GM18520 (cell line): ENCODE measurements around the gene C19orf44.
A peak's percentile ranks its signal among the peaks of the same experiment; 100 is the strongest.
"Not testable (repeated sequence)": the region's sequence is repeated elsewhere in the genome, so short reads cannot be mapped to it uniquely, and the experiment has no call there.

ENCODE experiments used
- ATAC-seq: cut with Tn5 transposase; IDR thresholded peaks from one replicate; pipeline ENCODE4 v1.9.1; 2021; ENCODE audit not compliant: unreplicated experiment

C19orf44 gene

DNA sequence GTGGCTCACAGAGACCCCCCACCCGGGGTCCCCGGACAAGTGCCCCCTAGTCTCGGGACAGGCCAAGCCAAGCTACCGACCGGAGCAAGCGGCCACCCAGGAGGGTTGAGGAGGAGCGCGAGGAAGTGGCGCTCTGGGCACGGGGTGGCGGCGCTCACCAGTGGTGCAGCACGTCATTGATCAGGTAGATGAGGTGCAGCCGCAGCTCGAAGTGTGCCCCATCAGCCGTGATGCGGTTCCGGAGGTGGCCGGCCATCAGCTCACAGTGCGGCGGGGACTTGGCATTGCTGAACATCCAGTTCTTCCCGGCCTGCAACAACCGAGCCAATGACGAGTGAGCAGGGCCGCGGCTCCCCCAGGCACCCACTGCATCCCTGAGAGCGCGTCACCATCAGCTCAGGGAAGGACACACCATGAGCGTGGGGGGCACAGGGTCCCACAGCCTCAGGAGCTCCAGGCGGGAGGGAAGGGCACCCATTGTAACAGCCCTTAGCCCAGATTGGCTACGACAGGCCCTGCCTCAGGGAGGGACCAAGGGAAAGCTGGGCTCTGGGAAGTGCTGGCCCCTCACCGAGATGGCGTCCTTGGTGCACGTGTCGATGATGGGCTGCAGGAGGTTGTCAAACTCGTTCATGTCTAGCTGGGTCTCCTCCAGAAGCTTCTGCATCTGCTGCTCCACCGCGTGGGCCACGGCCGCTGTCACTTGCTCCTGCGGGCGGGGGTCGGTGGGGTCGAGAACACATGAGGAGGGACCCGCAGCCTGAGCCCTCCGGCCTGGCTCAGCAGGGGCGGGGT, 36.4 kb downstream of the C19orf44 start:
- no peak for ATAC-seq

GRCh38 chr19:16535381-16535780, 39.2 kb downstream of the C19orf44 start:
- no peak for ATAC-seq

DNA sequence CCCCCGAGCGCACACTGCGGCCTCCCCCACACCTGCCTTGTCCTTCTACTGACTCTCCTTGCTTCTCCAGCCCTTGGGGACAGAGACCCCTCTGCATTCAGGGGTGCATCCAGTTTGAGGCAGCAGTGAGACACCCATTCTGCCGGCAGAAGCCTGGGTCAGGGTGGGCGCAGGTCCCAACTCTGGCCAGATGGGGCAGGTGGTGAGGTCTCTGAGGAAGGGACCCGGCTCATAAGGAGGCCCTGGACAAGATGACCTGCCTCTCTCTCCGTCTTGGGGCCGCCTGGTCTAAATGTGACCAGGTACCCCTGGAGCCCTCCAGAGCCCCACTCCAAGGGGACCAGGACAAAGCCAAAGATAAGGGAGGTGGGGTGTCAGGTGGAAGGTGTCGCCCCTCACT, 39.9 kb downstream of the C19orf44 start:
- ATAC-seq = no peak

GRCh38 chr19:16537111-16537510, 40.9 kb downstream of the C19orf44 start:
- no peak for ATAC-seq

DNA sequence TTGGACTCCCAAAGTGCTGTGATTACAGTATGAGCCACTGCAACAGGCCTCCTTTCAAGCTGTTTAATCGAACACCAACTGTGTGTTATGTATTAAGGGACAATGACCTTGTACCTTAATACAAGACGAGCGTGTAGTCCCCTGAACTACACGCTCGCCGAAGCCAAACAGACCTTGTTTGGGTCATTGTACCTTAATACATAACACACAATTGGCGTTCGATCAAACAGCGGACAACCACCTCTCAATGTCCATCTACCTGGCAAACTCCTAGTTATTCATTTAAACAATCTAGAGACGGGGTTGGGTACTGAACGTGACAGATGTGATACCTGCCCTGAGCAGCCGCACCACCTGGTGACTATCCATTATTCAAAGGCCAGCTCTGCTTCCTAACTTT, 44.8 kb downstream of the C19orf44 start:
- no peak for ATAC-seq

- ATAC-seq = no peak
These were observed 45.4 kb downstream of the C19orf44 start for GRCh38 chr19:16541526-16542044.

- peak; percentile 69 for ATAC-seq
These were observed 46.1 kb downstream of the C19orf44 start, which contains the start of gene CHERP for GRCh38 chr19:16542045-16542909. Gene CHERP, minus strand, starts transcription at chr19:16542437. Its CDS starts 59 bp downstream, at chr19:16542378.

DNA sequence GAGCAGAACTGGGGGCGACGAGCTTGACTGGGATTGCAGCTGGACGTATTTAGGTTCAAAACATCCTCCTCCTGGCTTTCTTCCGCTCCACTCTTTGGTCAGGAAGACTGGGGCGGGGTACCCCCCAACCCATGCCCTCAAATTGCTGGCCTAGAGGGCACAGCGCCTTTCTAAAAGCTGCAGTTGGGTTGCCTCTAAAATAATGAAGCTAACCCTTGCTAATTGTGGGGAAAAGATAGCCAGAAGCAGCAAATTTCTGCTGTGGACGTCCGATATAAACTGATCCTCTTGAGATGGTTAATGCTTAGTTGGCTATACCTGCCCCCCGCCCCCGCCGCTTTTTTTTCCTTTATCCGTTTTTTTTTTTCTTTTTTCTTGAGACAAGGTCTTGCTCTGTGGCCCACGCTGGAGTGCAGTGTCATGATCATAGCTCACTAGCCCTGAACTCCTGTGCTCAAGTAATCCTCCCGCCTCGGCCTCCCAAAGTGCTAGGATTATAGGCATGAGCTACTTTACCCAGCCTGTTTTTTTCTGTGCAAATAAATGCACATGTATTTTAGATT, 46.8 kb downstream of the C19orf44 start:
- ATAC-seq = no peak

DNA sequence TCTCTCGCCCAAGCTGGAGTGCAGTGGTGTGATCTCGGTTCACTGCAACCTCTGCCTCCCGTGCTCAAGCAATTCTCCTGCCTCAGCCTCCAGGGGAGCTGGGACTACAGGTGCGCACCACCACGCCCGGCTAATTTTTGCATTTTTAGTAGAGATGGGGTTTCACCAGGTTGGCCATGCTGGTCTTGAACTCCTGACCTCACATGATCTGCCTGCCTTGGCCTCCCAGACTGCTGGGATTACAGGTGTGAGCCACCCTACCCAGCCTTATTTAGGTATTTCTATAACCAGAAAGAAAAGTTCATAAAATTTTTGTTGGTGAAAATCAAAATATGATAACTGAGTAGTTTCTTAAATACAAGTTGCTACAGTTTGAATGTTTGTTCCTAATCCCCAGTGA, 47.5 kb downstream of the C19orf44 start:
- not testable (repeated sequence) for ATAC-seq

DNA sequence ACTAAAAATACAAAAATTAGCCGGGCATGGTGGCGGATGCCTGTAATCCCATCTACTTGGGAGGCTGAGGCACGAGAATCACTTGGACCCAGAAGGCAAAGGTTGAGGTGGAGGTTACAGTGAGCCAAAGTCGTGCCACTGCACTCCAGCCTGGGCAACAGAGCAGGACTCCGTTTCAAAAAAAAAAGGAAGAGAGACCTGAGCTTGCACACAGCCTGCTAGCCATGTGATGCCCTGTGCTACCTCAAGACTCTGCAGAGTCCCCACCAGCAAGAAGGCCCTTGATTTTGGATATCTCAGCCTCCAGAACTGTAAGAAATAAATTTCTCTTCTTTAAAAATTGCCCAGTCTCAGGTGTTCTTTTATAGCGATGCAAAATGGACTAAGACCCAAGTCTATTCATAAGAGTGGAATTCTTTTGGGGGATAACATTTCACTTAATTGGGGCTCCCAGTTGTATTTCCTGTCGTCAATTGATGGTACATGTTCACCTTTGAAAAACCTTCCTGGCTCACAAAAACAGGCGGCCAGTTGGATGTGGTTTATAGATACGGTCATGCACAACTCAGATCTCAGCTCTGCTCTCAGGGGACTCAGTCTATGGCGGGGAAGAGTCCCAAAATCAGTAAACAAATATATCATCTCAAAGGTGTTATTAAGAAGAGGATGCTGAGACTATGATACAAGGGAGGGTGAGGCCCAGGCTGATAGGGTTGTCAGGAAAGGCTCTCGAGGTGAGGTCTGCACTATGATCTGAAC, 48.5 kb downstream of the C19orf44 start:
- ATAC-seq = no peak

GRCh38 chr19:16548956-16549355, 52.8 kb downstream of the C19orf44 start:
- ATAC-seq = no peak

DNA sequence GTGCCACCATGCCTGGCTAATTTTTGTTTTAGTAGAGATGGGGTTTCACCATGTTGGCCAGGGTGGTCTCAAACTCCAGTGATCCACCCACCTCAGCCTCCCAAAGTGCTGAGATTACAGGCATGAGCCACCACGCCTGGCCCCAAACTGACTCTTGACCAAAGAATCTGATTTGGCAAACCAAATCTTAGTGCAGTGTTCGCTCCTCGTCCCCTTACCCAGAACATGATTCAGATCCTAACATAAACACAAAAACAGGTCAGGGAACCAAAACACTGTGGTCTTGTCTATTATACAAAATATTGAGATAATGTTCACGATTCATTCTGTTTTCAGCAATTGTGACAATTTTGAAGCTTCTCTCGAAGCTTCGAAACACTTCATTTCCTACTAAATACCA, 55.7 kb downstream of the C19orf44 start:
- ATAC-seq = not testable (repeated sequence)

DNA sequence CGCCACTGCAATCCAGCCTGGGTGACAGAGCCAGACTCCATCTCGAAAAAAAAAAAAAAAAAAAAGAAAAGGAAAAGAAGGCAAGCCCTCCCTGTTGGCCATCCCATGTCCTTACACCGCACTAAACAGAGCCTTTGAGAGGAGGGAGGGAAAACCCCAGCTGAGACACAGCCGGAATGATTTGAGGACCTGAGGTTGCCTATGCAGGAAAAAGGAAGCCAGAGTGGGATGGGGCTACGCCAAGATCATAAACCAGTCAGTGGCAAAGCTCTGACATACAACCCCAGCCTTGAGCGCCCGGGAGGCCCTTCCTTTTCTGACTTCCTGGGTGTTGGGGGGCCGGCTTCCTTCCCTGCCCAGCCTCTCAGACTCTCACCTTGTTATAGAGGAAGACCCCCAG, 58.6 kb downstream of the C19orf44 start:
- no peak for ATAC-seq

- ATAC-seq = no peak
These were observed 63.6 kb downstream of the C19orf44 start for GRCh38 chr19:16559780-16560276.

DNA sequence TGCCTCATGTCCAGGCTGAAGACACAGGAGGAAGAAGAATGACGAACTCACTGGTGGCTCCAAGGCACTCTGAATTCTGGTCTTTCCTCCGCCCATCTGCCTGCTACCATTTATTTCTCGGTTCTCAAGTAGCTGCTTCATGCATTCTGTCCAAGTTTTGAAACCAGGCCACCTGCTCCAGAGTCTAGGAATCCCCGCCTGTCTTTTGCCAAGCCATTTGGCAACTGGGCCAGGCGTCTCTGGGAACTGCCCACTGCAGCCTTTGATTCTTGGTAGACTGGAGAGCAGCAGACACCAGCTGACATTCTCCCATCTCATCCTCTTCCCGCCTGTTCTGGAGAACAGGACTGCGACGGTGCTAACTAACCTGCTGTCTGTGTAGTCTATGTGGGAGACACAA, 65.2 kb downstream of the C19orf44 start:
- no peak for ATAC-seq

DNA sequence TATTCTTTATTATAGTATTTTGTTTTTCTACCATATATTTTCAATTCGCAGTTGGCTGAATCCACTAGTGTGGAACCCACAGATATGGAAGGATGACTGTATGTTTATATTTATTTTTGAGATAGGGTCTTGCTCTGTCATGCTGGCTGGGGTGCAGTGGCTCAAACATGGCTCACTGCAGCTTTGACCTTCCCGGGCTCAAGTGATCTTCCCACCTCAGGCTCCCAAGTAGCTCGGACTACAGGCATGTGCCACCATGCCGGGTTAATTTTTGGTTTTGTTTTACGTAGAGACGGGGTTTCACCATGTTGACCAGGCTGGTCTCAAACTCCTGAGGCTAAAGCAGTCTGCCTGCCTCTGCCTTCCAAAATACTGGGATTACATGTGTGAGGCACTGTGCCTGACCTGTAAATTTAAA, 66.4 kb downstream of the C19orf44 start:
- no peak for ATAC-seq

GRCh38 chr19:16564842-16565241, 68.6 kb downstream of the C19orf44 start:
- ATAC-seq = no peak

DNA sequence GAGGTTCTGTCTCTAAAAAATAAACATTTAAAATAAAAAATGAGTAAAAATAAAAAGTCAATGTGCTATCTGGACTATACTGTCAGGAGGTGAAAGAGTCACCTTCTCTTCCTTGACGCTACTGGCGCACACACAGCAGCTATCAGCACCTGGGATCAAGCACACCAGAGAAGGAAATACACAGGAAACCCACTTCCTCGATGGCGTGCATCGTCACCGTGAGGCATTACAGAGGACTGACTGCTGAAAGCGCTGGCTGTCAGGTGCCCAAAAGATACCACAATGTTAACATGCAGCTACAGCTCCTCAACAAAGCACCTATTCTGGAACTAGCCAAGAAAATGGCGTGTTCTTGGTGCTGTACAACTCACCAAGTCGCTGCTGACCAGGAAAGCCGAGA, 70.0 kb downstream of the C19orf44 start:
- no peak for ATAC-seq

DNA sequence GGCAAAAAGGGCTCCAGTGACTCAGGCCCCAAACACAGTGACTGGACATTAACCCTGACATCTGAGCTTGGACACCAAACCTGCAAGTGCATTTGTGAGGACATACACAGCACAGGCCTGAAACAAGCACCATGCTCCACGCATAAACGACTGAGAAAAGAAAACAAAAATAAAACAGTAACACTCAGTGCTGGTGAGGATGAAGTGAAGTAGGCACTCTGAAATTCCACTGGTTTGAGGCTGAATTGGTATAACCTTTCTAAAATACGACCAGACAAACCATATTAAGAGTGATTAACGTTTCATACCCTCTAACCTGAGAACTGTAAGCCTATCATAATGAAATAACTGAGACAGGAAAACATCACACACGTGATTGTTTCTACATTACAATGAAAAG, 70.5 kb downstream of the C19orf44 start:
- ATAC-seq = no peak

GRCh38 chr19:16569609-16570320, 73.6 kb downstream of the C19orf44 start:
- ATAC-seq = no peak
